ENCODE results near the gene FSHR.

Gene FSHR

DNA sequence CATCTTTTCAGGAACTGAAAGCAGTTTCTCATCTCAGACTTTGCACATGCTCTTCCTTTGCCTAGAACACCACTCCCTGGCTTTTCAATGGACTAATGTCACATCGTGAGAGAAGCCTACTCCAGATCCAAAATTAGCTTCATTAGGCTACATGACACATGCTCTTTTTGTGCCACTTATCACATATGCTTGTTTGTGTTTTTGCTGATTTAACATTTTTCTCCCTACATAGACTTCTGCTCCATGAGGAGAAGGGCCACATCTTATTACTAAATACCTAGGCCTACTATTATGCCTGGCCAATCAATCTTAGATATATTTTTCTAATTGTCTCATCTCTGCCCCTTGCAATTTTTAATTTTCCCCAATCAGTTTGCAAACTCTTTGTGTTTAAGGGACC, 212.4 kb downstream of the FSHR start:
- no peaks in the 10 kb centered on the region for H3K9me3 ChIP-seq (ENCODE audit: control insufficient read depth, insufficient read depth, low read depth, low read length)
- no peak overlapping the region for H3K4me3 ChIP-seq (ENCODE audit: low read depth, low read length)

DNA sequence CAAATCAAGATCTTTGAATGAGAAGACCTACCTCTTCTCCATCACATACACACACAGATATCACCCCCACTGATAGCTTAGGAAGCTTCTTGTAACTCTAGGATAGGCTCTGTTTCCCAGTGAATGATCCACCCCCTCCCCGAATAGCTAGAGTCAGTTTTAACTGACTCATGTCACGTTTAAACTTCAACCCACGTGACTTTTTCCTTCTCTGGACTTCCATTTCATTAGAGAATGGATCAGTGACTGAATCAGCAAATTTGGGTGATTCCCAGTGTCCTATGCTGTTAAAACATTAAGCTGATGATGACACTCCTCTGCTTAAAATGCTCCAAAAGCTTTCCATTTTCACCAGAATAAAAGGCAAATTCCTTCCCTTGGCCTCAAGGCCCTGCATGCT, 212.9 kb downstream of the FSHR start:
- Histone ChIP-seq H3K9ac (ENCODE audit: low read length) (no peak overlapping the region), H3K4me1 (ENCODE audit: control insufficient read depth, insufficient read depth, low read length) (no peaks in the 10 kb centered on the region), H3K27me3 (ENCODE audit: control insufficient read depth, insufficient read depth, low read length) (no peaks in the 10 kb centered on the region), H3K4me3 (ENCODE audit: low read depth, low read length) (no peak overlapping the region), H3K27ac (ENCODE audit: low read depth, low read length) (no peak overlapping the region), H3K36me3 (ENCODE audit: control insufficient read depth, insufficient read depth, low read length) (no peaks in the 10 kb centered on the region), H3K9me3 (ENCODE audit: control insufficient read depth, insufficient read depth, low read depth, low read length) (no peaks in the 10 kb centered on the region)

More for the DNA sequence above, 212.4 kb downstream of the FSHR start:
- Histone ChIP-seq H3K27me3 (ENCODE audit: control insufficient read depth, insufficient read depth, low read length) (no peaks in the 10 kb centered on the region), H3K4me1 (ENCODE audit: control insufficient read depth, insufficient read depth, low read length) (no peaks in the 10 kb centered on the region), H3K36me3 (ENCODE audit: control insufficient read depth, insufficient read depth, low read length) (no peaks in the 10 kb centered on the region), H3K9ac (ENCODE audit: low read length) (no peak overlapping the region), H3K27ac (ENCODE audit: low read depth, low read length) (no peak overlapping the region)

DNA sequence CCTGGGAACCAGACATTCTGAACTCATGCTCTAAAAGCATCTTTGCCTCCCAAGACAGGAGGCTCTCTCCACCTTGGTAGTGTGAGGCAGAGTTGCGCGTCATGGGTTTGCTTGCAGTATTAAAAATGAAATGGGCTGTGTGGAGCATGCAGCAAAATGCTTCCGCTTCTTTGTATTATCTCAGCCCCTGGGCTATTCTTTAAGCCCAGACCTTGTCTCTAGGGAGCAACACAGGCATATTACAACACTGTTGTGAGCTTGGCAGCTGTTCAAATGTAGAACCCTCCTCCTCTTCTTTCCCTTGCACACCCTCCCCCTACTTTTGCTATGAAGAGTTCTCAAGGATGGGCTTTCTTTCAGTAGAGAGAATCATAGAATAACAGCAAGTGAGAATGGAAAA, 213.7 kb downstream of the FSHR start:
- H3K27ac ChIP-seq (ENCODE audit: low read depth, low read length) = no peak overlapping the region
- H3K36me3 ChIP-seq (ENCODE audit: control insufficient read depth, insufficient read depth, low read length) = no peaks in the 10 kb centered on the region
- H3K4me3 ChIP-seq (ENCODE audit: low read depth, low read length) = no peak overlapping the region
- H3K9me3 ChIP-seq (ENCODE audit: control insufficient read depth, insufficient read depth, low read depth, low read length) = no peaks in the 10 kb centered on the region
- H3K9ac ChIP-seq (ENCODE audit: low read length) = no peak overlapping the region
- H3K27me3 ChIP-seq (ENCODE audit: control insufficient read depth, insufficient read depth, low read length) = no peaks in the 10 kb centered on the region
- no peaks in the 10 kb centered on the region for H3K4me1 ChIP-seq (ENCODE audit: control insufficient read depth, insufficient read depth, low read length)

DNA sequence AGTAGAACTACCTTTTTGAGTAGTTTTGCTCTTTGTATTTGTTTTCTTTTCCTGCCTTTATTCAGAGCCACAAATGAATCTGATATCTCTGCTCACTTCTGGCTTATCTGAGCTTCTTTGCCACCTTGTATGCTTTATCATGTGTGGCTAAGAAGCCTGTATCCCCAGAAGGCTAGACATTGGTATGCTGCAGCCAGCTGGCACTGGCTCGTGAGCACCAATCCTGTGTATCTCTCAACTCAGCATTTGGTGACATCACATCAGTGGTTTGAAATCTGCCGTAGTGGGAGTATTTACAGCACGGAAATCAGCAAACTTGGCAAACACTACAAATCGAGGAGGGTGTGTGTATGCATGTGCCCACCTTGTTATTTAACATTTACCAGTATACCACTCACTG, 215.1 kb downstream of the FSHR start:
- Histone ChIP-seq H3K4me1 (ENCODE audit: control insufficient read depth, insufficient read depth, low read length) (no peaks in the 10 kb centered on the region), H3K9me3 (ENCODE audit: control insufficient read depth, insufficient read depth, low read depth, low read length) (no peaks in the 10 kb centered on the region), H3K9ac (ENCODE audit: low read length) (no peak overlapping the region), H3K27ac (ENCODE audit: low read depth, low read length) (no peak overlapping the region), H3K4me3 (ENCODE audit: low read depth, low read length) (no peak overlapping the region), H3K27me3 (ENCODE audit: control insufficient read depth, insufficient read depth, low read length) (no peaks in the 10 kb centered on the region), H3K36me3 (ENCODE audit: control insufficient read depth, insufficient read depth, low read length) (no peaks in the 10 kb centered on the region)

DNA sequence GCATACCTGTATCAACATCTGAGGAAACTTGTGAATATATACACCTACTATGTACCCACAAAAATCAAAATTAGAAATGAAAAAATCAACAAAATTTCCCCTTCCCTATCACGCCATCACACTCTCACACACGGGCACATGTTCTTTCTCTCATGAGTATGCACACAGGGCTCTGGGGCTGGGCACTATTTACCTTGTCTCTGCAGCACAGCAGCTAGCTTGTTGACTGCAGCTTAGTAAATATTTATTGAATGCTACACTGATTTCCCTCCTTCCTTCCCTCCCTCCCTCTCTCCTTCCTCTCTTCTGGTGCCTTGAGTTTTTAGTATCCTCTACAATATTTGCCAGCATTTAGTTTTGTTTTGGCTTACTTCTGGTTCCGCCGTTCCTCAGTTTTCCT, 216.1 kb downstream of the FSHR start:
- Histone ChIP-seq H3K4me1 (ENCODE audit: control insufficient read depth, insufficient read depth, low read length) (no peaks in the 10 kb centered on the region), H3K9ac (ENCODE audit: low read length) (no peak overlapping the region), H3K4me3 (ENCODE audit: low read depth, low read length) (no peak overlapping the region), H3K27ac (ENCODE audit: low read depth, low read length) (no peak overlapping the region), H3K27me3 (ENCODE audit: control insufficient read depth, insufficient read depth, low read length) (no peaks in the 10 kb centered on the region), H3K9me3 (ENCODE audit: control insufficient read depth, insufficient read depth, low read depth, low read length) (no peaks in the 10 kb centered on the region), H3K36me3 (ENCODE audit: control insufficient read depth, insufficient read depth, low read length) (no peaks in the 10 kb centered on the region)

DNA sequence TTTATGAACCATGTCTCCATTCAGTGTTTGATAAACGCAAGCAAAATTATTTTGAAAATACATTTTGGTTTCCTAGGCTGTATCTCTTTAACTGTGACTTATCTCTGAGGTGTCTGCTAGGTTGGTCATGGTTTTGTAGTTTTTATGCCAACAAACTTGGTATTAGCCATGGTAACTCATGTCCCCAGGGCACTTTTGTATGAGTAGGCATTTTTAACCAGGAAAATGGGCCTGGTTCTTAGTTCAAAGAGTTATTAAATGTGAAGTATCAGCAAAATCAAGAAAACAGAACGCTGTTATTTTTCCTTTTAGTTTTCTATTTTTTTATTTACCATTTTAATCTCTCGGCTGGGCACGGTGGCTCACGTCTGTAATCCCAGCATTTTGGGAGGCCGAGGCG, 219.5 kb downstream of the FSHR start:
- no peaks in the 10 kb centered on the region for H3K36me3 ChIP-seq (ENCODE audit: control insufficient read depth, insufficient read depth, low read length)
- H3K4me1 ChIP-seq (ENCODE audit: control insufficient read depth, insufficient read depth, low read length) = no peaks in the 10 kb centered on the region
- no peak overlapping the region for H3K9ac ChIP-seq (ENCODE audit: low read length)
- H3K4me3 ChIP-seq (ENCODE audit: low read depth, low read length) = no peak overlapping the region
- no peaks in the 10 kb centered on the region for H3K27me3 ChIP-seq (ENCODE audit: control insufficient read depth, insufficient read depth, low read length)
- no peak overlapping the region for H3K27ac ChIP-seq (ENCODE audit: low read depth, low read length)
- no peaks in the 10 kb centered on the region for H3K9me3 ChIP-seq (ENCODE audit: control insufficient read depth, insufficient read depth, low read depth, low read length)

DNA sequence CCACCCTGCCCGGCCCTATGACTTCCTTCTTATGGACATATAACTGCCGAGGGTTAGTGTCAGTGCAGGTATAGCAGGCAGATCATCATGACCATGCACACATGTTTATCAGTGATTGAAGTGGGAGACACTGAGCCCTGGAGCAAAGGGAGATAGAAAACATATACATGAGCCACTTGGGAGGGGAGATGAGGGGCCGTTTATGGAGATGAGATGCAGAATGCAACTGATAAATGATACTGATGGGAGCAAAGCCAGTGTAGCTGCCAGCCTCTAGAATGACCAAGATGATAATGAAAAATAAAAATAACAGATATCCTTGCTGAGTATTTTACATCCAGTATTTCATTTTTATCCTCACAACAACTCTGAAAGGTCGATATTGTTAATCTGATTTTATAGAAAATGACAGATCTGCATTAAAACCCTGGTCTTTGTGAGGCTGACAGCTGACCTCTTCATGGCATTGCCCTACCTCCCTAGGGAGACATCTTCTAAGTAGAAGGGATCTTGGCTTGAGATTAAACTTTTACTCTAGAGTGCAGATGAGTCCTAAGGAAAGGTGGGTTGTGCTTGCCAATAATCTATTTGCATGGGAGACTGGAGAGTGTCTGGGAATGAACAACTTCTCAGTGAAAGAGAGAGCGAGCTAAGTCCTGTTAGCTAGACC, 220.4 kb downstream of the FSHR start:
- Histone ChIP-seq H3K27ac (ENCODE audit: low read depth, low read length) (no peak overlapping the region), H3K4me1 (ENCODE audit: control insufficient read depth, insufficient read depth, low read length) (no peaks in the 10 kb centered on the region), H3K27me3 (ENCODE audit: control insufficient read depth, insufficient read depth, low read length) (no peaks in the 10 kb centered on the region), H3K9me3 (ENCODE audit: control insufficient read depth, insufficient read depth, low read depth, low read length) (no peaks in the 10 kb centered on the region), H3K4me3 (ENCODE audit: low read depth, low read length) (no peak overlapping the region), H3K36me3 (ENCODE audit: control insufficient read depth, insufficient read depth, low read length) (no peaks in the 10 kb centered on the region), H3K9ac (ENCODE audit: low read length) (no peak overlapping the region)

DNA sequence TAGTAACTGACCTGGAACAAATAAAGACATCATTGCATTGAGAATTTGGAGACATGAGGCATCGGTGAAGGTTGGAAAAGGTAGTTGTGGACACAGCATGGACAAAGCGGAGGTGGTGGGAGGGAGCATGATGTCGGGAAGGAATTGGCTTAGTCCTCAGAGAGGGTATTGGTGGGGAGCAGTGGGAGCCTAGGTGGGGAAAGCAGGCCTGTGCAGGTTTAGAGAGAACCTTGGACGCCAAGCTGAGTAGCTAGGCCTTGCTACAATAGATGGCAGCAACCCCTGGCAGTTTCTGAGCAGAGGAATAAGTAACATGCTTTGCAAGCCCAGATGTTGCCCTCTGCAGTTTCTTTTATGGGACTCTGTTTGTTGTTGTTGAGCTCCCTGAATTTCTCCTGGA, 221.6 kb downstream of the FSHR start:
- Histone ChIP-seq H3K9me3 (ENCODE audit: control insufficient read depth, insufficient read depth, low read depth, low read length) (no peaks in the 10 kb centered on the region), H3K9ac (ENCODE audit: low read length) (no peak overlapping the region), H3K27me3 (ENCODE audit: control insufficient read depth, insufficient read depth, low read length) (no peaks in the 10 kb centered on the region), H3K4me3 (ENCODE audit: low read depth, low read length) (no peak overlapping the region), H3K4me1 (ENCODE audit: control insufficient read depth, insufficient read depth, low read length) (no peaks in the 10 kb centered on the region; the same call in 1 of the 2 replicates), H3K27ac (ENCODE audit: low read depth, low read length) (no peak overlapping the region), H3K36me3 (ENCODE audit: control insufficient read depth, insufficient read depth, low read length) (no peaks in the 10 kb centered on the region)

DNA sequence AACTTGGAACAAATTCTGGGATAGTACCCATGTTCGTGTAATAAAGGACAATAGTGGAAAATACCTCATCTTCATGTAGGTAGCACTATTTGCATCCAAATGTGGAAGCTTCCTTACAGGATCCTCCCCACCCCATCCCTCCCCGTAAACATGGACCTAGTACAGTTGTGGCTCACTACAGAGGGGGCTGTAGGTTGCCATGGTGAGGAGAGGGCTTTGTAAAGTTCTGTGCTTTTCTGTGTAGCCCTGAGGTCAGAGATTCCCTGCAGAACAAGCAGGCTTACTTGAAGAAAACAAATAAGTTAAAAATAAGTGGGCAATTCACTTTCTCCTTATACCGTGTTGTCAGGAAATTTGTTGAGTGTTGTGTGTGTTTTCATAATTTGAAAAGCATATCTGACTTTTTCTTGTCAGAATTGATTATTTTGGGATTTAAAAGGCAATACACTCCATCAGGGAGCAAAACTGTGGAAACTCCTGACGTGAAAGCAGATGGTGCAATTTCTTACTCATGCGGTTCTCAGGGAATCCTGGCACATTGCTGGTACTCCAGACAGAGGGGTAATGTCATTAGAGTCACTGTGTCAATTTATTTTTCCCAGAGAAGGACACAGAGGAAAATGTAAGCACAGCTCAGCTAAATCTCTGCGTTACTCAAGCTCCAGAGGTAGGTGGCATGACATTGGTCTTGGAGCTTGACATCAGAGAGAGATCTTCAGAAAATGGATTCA, 224.6 kb downstream of the FSHR start:
- H3K36me3 ChIP-seq (ENCODE audit: control insufficient read depth, insufficient read depth, low read length) = no peaks in the 10 kb centered on the region
- H3K9ac ChIP-seq (ENCODE audit: low read length) = no peak overlapping the region
- no peaks in the 10 kb centered on the region for H3K27me3 ChIP-seq (ENCODE audit: control insufficient read depth, insufficient read depth, low read length)
- no peak overlapping the region for H3K4me3 ChIP-seq (ENCODE audit: low read depth, low read length)
- no peaks in the 10 kb centered on the region for H3K9me3 ChIP-seq (ENCODE audit: control insufficient read depth, insufficient read depth, low read depth, low read length)
- H3K27ac ChIP-seq (ENCODE audit: low read depth, low read length) = no peak overlapping the region
- no peaks in the 10 kb centered on the region; the same call in 1 of the 2 replicates for H3K4me1 ChIP-seq (ENCODE audit: control insufficient read depth, insufficient read depth, low read length)

DNA sequence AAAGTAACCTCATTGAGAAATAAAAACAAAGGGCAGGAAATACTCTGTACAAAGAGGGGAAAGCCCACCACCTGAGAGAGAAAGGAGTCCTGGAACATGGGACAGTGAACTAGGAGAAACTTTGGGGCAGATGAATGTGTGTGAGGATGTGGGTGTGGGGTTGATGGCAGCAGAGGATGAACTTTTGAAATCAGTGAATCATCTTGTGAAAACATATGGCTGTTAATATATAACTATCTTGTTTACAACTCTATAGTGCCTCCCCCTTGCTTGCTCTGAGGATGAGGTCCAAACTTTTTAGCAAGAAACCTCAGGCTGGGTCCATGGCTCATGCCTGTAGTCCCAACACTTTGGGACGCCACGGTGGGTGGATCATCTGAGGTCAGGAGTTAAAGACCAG, 227.0 kb downstream of the FSHR start:
- Histone ChIP-seq H3K27me3 (ENCODE audit: control insufficient read depth, insufficient read depth, low read length) (no peaks in the 10 kb centered on the region), H3K9ac (ENCODE audit: low read length) (no peak overlapping the region), H3K9me3 (ENCODE audit: control insufficient read depth, insufficient read depth, low read depth, low read length) (no peaks in the 10 kb centered on the region), H3K27ac (ENCODE audit: low read depth, low read length) (no peak overlapping the region), H3K4me3 (ENCODE audit: low read depth, low read length) (no peak overlapping the region), H3K4me1 (ENCODE audit: control insufficient read depth, insufficient read depth, low read length) (no peaks in the 10 kb centered on the region; the same call in 1 of the 2 replicates), H3K36me3 (ENCODE audit: control insufficient read depth, insufficient read depth, low read length) (no peaks in the 10 kb centered on the region)

DNA sequence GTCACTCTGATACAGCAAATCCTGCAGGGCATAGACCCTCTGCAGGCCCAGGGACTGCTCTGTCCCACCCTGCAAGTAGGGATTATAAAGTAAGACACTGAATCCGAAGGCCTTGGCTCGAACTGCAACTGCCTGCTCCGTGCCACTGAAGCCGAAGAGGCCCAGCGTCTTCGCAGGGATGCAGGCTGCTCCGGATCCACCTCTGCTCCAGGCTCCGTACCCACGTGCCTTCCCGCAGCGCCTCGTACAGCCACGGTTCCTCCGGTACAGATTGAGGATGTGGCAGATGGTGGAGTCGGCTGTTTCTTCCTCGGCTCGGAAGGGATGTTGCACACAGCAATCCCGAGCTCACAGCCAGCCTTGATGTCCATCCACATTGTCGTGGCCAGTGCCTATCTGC, 238.4 kb downstream of the FSHR start:
- H3K36me3 ChIP-seq (ENCODE audit: control insufficient read depth, insufficient read depth, low read length) = no peaks in the 10 kb centered on the region
- H3K27ac ChIP-seq (ENCODE audit: low read depth, low read length) = no peak overlapping the region
- 0 out of 2 replicates have a peak, but pooled peaks cover 3% of the 10 kb centered on the region for H3K9me3 ChIP-seq (ENCODE audit: control insufficient read depth, insufficient read depth, low read depth, low read length)
- no peak overlapping the region for H3K9ac ChIP-seq (ENCODE audit: low read length)
- H3K4me3 ChIP-seq (ENCODE audit: low read depth, low read length) = no peak overlapping the region
- no peaks in the 10 kb centered on the region for H3K27me3 ChIP-seq (ENCODE audit: control insufficient read depth, insufficient read depth, low read length)
- no peaks in the 10 kb centered on the region for H3K4me1 ChIP-seq (ENCODE audit: control insufficient read depth, insufficient read depth, low read length)
